Stimulated activated CD4-positive, alpha-beta T cell treated with anti-CD3 and anti-CD28 coated beads, TNF-alpha, amount 100 ng/mL, for 48 hours (primary cell): Measurements from ENCODE around the gene DCBLD1.

Source experiments
- DNase-seq, 3 donors: peaks; one replicate each; pipeline ENCODE4 v3.0.0-alpha.2; 2020; ENCODE audit warnings: low read depth in 3 of 3

Gene DCBLD1

GRCh38 chr6:117472667-117473066 is 9.8 kb upstream of the DCBLD1 start:
- no peak for DNase-seq

- no peak for DNase-seq
Measured at GRCh38 chr6:117473401-117473800, 9.1 kb upstream of the DCBLD1 start.

DNA sequence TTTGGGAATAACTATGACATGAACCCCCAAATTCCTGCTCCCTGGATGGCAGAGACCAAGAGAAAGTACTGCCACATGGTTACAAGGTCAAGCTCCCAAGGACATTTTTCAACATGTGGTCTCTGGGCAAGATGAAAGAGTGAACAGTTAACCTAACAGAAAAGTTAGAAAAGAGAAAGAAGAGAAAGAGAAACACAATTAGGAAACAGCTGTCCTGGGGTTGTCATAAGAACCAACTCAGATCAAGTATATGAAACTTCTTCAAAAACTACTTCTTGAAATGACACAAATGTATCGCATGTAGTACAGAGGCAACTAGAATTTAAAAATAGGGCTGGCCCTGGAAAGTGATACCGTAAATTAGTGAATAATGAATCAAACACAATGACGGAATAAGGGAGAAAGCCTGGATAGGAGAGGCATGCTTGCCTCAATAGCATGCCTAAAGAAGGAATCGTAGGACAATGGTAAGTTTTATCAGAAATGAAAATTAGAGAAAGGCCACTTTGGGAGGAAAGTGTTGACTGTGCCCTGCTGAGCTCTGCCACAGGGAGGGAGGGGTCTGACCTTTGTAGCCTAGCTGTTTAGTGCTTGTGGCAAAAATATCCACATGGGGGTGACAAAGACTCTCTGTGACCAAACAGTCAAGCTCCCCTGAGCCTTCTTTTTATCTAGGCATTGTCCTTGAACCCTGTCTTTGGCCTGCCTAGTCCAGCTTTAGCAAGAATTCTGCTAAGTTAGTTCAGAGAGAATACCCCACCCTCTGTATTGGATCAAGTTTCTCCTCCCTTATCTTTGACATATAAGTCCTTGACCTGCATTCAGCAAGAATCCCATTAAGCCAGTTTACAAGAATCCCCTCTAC is 4.3 kb upstream of the DCBLD1 start:
- no peak for DNase-seq

GRCh38 chr6:117478853-117479231 is 3.6 kb upstream of the DCBLD1 start:
- DNase-seq, result no peak

DNA sequence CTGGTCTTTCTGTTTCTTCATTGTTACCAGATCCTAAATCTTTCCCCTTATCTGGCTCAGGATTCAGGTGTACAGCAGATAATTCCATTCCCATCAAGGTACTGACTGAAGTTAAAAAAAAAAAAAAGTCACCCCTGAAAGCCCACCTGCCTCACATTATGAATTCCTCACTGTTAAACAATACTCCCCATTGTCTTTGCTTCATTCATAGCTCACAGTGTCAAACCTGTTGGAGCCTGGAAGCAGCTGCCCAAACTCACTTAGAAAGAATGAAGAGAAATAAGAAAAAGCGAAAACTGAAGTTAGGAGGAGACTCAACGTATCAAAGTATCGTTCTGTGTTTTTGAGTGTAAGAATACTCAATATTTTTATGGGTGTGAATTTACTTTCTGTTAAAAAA is 1.8 kb upstream of the DCBLD1 start:
- DNase-seq, result no peak

DNA sequence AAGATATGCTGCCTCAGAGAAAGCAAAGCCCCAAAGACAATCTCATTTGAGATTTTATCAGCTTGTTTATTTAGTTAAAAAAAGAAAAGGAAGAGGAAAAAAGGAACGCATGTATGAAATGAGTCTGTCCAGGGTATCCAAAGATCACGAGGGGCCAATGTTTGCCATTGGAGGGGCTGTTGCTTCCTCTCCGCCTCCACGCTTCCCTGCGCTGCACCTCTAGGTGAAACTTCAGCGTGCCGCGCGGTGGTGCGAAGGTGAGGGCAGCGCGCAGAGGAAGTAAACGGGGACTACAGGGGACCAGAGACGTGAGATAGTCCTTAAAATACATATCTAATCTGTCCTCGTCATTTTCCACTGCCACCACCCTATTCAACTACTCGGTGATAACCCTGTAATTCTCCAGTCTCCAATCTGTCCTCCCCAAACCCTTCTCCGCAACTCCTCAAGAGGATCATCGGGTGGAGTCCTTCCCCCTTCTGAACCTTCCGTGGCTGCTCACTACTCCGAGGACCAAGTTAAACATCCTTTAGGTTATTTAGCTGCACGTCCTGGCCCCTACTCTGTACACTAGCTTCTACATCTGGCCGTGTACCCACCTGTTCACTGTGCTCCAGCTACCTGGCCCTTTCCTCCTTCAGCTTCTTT is 1.1 kb upstream of the DCBLD1 start:
- DNase-seq, result no peak

GRCh38 chr6:117481926-117482239 is 591 bp upstream of the DCBLD1 start:
- DNase-seq, result no peak

GRCh38 chr6:117483004-117483644 is 650 bp downstream of the DCBLD1 start:
- DNase-seq, result no peak

- no peak for DNase-seq
Measured at GRCh38 chr6:117483645-117484016, 1.2 kb downstream of the DCBLD1 start.

DNA sequence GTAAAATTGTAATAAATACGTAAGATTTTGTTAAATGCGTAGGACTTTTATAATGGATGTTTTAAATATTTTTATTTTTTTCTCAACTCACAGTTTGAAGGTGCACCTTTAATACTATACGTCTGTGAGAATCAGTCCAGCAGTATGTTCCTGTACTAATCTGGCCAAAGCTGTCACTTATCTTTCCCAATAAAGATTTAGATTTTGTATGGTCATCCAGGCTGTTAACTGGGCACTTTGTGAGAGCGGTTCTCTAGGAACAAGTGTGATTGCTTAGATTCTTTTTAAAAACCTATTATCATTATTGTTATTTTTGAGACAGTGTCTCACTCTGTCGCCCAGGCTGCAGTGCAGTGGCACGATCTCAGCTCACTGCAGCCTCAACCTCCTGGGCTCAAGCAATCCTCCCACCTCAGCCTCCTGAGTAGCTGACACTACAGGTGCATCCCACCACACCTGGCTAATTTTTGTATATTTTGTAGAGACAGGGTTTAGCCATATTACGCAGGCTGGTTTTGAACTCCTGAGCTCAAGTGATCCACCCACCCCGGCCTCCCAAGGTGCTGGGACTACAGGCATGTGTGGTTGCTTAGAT is 1.7 kb downstream of the DCBLD1 start:
- no peak for DNase-seq

DNA sequence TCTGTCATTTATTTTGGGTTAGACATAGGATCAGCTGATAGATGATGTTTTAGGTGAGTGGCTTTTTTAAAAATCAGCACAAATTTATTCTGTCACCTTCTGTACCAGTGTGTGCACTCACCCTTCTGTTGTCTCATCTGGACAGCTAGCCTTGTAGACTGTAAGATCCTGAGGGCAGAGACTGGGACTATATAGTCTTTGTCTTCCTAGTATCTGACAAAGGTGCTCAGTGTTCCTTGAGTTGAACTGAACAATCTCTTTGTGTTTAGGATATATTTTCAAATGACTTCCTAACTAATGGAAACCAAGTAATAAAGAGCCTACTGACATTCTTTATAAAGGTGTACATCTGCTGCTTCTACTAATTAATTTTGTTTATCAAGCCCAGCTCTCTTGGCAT is 3.0 kb downstream of the DCBLD1 start:
- no peak for DNase-seq

GRCh38 chr6:117487821-117488220 is 5.3 kb downstream of the DCBLD1 start:
- DNase-seq, result no peak

DNA sequence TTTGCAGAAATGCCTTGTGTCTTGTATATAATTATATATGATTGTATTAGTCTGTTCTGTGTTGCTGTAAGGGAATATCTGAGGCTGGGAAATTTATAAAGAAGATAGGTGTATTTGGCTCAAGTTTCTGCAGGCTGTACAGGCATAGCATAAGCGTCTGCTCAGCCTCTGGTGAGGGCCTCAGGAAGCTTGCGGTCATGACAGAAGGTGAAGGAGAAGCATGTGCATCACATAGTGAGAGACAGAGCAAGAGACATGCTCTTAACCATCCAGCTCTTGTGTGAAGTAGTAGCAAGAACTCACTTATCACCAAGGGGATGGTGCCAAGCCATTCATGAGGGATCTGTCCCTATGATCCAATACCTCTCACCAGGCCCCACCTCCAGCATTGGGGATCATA is 6.5 kb downstream of the DCBLD1 start:
- no peak for DNase-seq

- no peak for DNase-seq
Measured at GRCh38 chr6:117491916-117492315, 9.4 kb downstream of the DCBLD1 start.

DNA sequence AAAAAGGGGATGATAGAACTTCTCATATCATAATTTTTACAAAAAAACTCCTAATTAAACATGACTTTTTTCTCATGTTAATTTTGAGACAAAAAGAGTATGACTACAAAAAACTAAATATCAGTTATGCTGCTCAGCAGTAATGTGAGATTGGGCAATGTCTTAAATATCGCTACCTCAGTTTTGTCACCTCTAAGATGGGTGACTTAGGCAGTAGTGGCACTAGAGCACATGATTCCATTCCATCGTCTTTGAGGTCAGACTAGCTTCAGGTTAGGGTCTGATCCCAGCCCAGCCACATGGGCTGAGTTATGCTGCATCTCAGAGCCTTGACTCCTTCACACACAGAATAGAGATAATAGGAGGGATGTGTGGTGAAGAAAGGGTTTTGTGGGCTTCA is 11.0 kb downstream of the DCBLD1 start:
- DNase-seq, result no peak

- no peak for DNase-seq
Measured at GRCh38 chr6:117494283-117494682, 11.8 kb downstream of the DCBLD1 start.

DNA sequence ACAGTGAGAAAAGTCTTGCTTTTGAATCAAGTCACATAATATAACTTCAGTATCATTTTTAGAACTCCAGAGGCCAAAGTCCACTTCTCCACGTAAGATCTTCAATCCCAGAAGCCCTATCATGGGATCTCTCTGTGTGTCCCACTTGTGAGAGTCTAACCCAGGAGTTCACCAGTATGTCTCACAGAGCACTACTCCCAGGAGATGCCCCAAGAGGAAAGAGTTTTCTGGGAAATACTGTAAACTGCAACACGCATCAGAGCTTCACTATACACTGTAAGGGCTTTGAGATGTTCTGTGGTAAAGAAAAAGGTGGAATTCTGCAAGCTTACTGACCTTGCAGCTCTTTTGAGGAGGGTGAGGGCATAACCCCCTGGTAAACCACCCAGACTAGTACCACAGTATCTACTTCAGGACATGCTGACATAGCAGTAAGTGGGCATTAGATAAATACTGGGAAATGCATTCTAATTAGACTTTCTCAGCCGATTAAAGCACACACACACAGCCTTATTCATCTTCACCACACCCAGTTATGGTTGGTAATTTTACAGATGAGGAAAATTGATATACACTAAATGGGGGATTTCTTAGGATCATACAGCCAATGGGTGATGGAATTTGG is 12.3 kb downstream of the DCBLD1 start:
- no peak for DNase-seq

DNA sequence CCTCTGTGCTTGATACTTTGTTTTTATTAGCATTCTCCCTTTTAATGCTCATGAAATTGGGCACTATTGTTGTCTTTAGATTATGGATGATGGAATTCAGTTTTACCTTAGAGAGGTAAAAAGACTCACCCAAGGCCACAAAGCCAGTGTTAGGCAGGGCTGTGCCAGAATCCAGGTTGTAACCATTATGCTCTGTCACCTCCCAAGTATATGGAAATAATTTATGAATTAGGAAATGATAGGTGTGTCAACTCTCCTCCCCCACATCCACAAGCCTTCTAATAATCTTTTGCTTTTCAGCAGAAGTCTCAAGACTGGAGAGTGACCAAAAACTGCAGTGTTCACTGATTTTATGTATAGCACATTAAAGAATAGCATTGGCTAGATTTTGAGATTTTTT is 13.0 kb downstream of the DCBLD1 start:
- DNase-seq, result no peak

- no peak for DNase-seq
Measured at GRCh38 chr6:117495869-117496268, 13.4 kb downstream of the DCBLD1 start.

DNA sequence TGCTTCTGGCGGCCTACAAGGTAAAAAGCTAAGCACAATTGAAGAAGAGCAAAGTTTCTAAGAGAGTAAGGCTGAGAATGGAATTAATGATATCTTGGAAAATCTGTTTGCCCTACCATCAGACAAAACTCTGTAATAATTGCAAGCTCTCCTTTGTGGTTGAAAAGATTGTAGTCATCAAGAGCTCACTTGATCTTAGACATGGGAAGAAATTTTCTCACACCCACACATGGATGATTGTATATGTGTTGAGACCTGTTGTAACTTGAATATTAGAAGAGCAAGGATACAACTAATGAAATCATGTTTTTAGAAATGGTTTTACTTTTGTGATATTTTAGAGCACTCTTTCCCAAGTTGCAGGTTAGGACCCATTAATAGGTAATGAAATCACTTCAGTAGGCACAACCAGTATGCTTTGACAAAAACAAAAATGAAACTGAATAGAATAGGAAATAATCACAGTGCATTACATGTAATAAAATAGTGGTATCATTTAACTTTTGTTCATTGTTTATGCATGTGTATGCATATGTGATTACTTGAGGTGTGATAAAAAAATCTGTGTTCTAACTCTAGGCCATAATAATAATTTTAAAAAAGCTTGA is 14.0 kb downstream of the DCBLD1 start:
- no peak for DNase-seq

- no peak for DNase-seq
Measured at GRCh38 chr6:117497237-117497636, 14.8 kb downstream of the DCBLD1 start.

GRCh38 chr6:117498159-117498558 is 15.7 kb downstream of the DCBLD1 start:
- DNase-seq, result no peak
